Esophagus muscularis mucosa (tissue), 4 donors: ENCODE results near the gene TAP2. TPM values are rescaled to one million over a fixed set of nuclear protein-coding genes. Genes with fewer than 3 reads are reported as not detected.

Source experiments
- DNase-seq: peaks from one replicate; pipeline ENCODE4 v3.0.0-alpha.2; 2017; ENCODE audit errors: extremely low spot score
- H3K27ac ChIP-seq, 4 donors: fragments of 200-600 bp; sonication (generic); replicated peaks in 1 of 4; 1 replicate in 3 of 4; 2 replicates in 1 of 4; pipeline ENCODE4 v1.5.1; 2016 to 2019; ENCODE audit warnings: mild to moderate bottlenecking in 1 of 4
- H3K27me3 ChIP-seq, 4 donors: fragments of 200-600 bp; sonication (generic); one replicate each; pipeline versions ENCODE4 v1.5.1 to v1.6.0; 2016 to 2019
- H3K36me3 ChIP-seq, 4 donors: fragments of 200-600 bp; sonication (generic); one replicate each; pipeline ENCODE4 v1.5.1; 2016 to 2019
- H3K4me1 ChIP-seq, 4 donors: fragments of 200-600 bp; sonication (generic); one replicate each; pipeline ENCODE4 v1.5.1; 2016 to 2019
- H3K4me3 ChIP-seq, 4 donors: fragments of 200-600 bp; sonication (generic); 1 replicate in 2 of 4; 2 replicates in 2 of 4; pipeline ENCODE4 v1.5.1; 2016 to 2019; ENCODE audit warnings: mild to moderate bottlenecking in 4 of 4, moderate library complexity in 1 of 4
- H3K9me3 ChIP-seq, 4 donors: fragments of 200-600 bp; sonication (generic); 1 replicate in 3 of 4; 2 replicates in 1 of 4; pipeline ENCODE4 v1.5.1; 2016 to 2019
- EP300 ChIP-seq: sonication (generic); formaldehyde crosslinking; IDR thresholded peaks from one replicate; pipeline ENCODE4 v1.6.1; 2017; ENCODE audit warnings: antibody characterized with exemption
- POLR2A ChIP-seq: fragments of 450-650 bp; IDR thresholded peaks from one replicate; pipeline ENCODE4 v1.6.1; 2017; ENCODE audit warnings: antibody characterized with exemption, moderate library complexity, mild to moderate bottlenecking, low read depth
- POLR2AphosphoS5 ChIP-seq, 2 donors: sonication (generic); formaldehyde crosslinking; IDR thresholded peaks; one replicate each; pipeline ENCODE4 v1.6.1; 2017; ENCODE audit warnings: antibody characterized with exemption in 2 of 2
- WGBS: methylation state at CpG from one replicate; pipeline ENCODE4 v1.1.5; 2018; 5-methylcytosine and 5-hydroxymethylcytosine counted together
- intact Hi-C: fragments of 100-400 bp; cut with DNase I; formaldehyde crosslinking; loops from one replicate; pipeline ENCODE4 v1.15.1; 2023
- total RNA-seq, 4 donors: library from RNA; depleted of rRNA; stranded (reverse); fragments of >200 nt; gene quantifications; one replicate each; pipeline versions ENCODE4 v1.1.0 to v1.2.1, GENCODE V29; 2016
- TF ChIP-seq, protein P1 (sequence below), 3 experiments: fragments of 200-600 bp in 2 of 3; fragments of 450-650 bp in 1 of 3; sonication (generic) in 2 of 3; IDR thresholded peaks; one replicate each; pipeline ENCODE4 v1.5.1; 2017 to 2019; ENCODE audit warnings: antibody characterized with exemption in 3 of 3, mild to moderate bottlenecking in 2 of 3, moderate library complexity in 1 of 3

TAP2 gene
- total RNA-seq, 4 donors from 2014 or later: 8.6 to 16.3 (median 13.4) TPM

DNA sequence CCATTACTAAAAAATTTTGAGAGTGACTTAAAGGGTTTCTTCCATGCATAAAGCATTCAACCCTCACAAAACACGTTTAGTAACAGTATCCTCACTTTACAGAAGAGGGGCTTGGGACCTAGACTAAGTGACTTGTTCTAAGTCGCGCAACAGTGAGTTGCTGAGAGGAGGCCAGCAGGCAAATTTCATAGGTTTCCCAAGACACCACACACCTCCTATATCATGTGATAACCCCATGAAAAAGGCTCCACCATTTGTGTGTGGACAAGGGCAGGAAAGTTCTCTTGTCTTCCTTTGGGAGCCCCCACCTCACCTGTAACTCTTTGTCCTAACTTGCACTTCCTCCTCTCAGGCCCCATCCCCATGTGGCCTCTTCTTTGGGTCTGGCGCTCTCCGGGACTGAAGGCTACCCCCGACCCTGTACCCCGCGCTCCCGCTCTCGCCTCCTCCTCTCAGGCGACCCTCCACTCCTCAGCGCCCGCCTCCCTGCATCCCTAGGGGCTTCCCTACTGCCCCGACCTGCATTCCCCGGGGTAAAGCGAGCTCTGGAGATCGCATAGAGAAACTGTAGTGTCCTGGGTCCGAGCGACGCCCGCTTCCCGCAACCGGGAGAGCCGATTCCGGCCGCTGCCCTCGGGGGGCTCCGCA lies 4.9 kb upstream of the TAP2 start:
- WGBS: 14% methylated on average over 28 of the region's 28 CpGs
- no peak for DNase-seq
- no peaks in the 10 kb centered on the region for H3K9me3 ChIP-seq
- H3K36me3 ChIP-seq: peaks cover 18 to 58% (median 47%) of the 10 kb centered on the region in 4 donors
- peak overlapping the region; percentile 85 to 93 (median 89) for H3K27ac ChIP-seq
- H3K4me1 ChIP-seq: peaks cover 24 to 57% (median 37%) of the 10 kb centered on the region in 4 donors
- H3K4me3 ChIP-seq: peak overlapping the region; percentile 58 to 87 (median 76)
- H3K27me3 ChIP-seq: no peaks in the 10 kb centered on the region
- intact Hi-C loops: no loop called here
- TF ChIP-seq, protein P1, sequence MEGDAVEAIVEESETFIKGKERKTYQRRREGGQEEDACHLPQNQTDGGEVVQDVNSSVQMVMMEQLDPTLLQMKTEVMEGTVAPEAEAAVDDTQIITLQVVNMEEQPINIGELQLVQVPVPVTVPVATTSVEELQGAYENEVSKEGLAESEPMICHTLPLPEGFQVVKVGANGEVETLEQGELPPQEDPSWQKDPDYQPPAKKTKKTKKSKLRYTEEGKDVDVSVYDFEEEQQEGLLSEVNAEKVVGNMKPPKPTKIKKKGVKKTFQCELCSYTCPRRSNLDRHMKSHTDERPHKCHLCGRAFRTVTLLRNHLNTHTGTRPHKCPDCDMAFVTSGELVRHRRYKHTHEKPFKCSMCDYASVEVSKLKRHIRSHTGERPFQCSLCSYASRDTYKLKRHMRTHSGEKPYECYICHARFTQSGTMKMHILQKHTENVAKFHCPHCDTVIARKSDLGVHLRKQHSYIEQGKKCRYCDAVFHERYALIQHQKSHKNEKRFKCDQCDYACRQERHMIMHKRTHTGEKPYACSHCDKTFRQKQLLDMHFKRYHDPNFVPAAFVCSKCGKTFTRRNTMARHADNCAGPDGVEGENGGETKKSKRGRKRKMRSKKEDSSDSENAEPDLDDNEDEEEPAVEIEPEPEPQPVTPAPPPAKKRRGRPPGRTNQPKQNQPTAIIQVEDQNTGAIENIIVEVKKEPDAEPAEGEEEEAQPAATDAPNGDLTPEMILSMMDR (IDR thresholded peaks at IDR 0.05): no peak
- TF ChIP-seq EP300: no peak
- no peak for TF ChIP-seq POLR2AphosphoS5 (IDR thresholded peaks at IDR 0.05)
- no peak for TF ChIP-seq POLR2A

DNA sequence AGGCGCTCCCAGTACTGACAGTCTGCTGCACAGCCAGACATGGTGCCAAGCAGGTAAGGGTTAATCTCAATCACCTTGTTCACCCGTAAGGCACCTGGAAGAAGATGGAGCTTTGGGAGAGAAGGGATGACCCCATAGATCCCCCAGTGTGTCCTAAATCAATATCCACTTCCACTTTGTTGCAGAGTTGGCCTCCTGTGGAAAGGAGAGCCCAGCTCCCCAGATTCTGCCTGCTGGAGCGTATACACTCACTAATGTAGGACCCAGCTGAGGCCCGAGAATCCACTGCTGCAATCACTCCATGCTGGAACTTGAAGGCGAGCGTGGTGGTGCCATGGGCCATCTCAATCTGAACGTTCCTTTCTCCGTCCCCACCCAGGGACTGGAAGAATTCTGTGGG lies 4.2 kb upstream of the TAP2 start:
- H3K4me1 ChIP-seq: peaks cover 26 to 54% (median 41%) of the 10 kb centered on the region in 4 donors
- 78% methylated on average over 8 of the region's 8 CpGs for WGBS
- H3K4me3 ChIP-seq: peak overlapping the region in 2 of 4 donors; percentile 66 to 86
- peak; percentile 75 for DNase-seq
- H3K9me3 ChIP-seq: no peaks in the 10 kb centered on the region
- intact Hi-C loops: no loop called here
- H3K27ac ChIP-seq: peak overlapping the region; percentile 85 to 93 (median 89)
- H3K27me3 ChIP-seq: no peaks in the 10 kb centered on the region
- H3K36me3 ChIP-seq: peaks cover 15 to 51% (median 39%) of the 10 kb centered on the region in 4 donors
- no peak for TF ChIP-seq EP300
- TF ChIP-seq, protein P1 (IDR thresholded peaks at IDR 0.05): no peak
- TF ChIP-seq POLR2A: no peak
- TF ChIP-seq POLR2AphosphoS5 (IDR thresholded peaks at IDR 0.05): no peak

DNA sequence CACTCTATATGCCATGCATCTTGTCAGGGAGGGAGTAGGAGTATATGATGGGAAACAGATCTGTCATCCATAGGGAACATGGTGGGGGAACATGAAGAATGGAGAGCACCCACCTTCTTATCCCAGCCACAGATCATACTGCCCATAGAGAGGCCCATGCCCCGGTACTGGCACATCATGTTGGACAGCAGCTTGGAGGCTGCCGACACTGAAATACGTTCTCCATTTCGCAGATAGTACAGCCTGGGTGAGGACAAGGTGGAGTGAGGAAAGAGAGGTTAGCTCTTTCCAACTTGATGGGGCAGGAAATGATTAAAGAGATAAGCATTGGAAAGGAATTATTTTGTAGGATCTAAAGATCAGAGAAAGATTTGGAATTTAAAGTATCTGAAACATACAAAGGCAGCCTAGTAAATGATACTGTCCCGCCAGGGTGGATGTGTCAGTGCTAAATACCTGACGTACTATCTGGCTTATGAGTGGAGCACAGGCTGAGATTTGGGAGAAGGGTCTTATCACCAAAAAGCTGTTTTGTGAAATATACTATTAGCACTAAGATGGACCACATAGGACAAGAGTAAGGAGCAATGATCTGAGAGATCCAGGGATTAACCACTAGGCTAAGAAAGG lies 3.6 kb upstream of the TAP2 start:
- H3K27me3 ChIP-seq: no peaks in the 10 kb centered on the region
- no peak overlapping the region for H3K4me3 ChIP-seq
- peak overlapping the region in 2 of 4 donors; percentile 85 to 86 for H3K27ac ChIP-seq
- DNase-seq: peak; percentile 53
- intact Hi-C loops: no loop called here
- peaks cover 30 to 55% (median 46%) of the 10 kb centered on the region in 4 donors for H3K4me1 ChIP-seq
- H3K9me3 ChIP-seq: no peaks in the 10 kb centered on the region
- 93% methylated on average over 6 of the region's 6 CpGs for WGBS
- TF ChIP-seq POLR2AphosphoS5 (IDR thresholded peaks at IDR 0.05) (no peak), EP300 (no peak), POLR2A (no peak)
- TF ChIP-seq, protein P1 (IDR thresholded peaks at IDR 0.05): no peak
- peaks cover 9 to 45% (median 33%) of the 10 kb centered on the region in 4 donors for H3K36me3 ChIP-seq

DNA sequence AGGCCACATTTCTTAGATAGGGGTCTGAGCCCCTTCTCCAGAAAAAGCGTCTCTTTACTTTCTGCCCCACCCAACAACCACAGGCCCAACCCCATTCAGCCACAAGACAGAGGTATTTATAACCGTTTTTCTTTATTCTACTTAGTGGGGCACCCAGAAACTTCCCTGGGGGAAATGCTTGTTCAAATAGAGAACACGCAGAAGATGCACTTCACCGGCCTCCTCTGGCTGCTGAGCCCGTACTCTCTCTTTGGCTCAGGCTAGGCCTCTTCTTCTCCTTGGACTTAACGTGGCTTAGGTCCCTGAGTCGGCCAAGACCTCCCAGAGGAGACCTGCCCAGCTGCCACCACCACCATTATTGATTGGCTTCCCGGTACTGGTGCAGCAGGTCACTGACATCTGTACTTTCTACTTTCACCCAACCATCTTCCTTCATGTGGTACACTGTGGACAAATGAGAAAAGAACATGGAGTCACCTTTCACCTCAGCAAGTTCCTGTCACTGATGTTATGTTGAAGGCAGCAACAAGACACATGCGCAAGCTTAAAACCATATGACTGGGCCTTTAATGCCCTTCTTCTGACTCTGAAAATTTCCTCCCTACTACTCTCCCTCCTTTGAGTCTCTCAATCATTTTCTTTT lies 2.2 kb upstream of the TAP2 start:
- Histone ChIP-seq H3K27ac (peak overlapping the region in 2 of 4 donors; percentile 5 to 86), H3K9me3 (no peaks in the 10 kb centered on the region), H3K36me3 (peaks cover 0 to 39% (median 25%) of the 10 kb centered on the region in 4 donors), H3K4me3 (no peak overlapping the region), H3K27me3 (no peaks in the 10 kb centered on the region), H3K4me1 (peaks cover 30 to 59% (median 41%) of the 10 kb centered on the region in 4 donors)
- WGBS: 87% methylated on average over 9 of the region's 9 CpGs
- TF ChIP-seq EP300: no peak
- no peak for TF ChIP-seq POLR2AphosphoS5 (IDR thresholded peaks at IDR 0.05)
- TF ChIP-seq, protein P1 (IDR thresholded peaks at IDR 0.05): no peak
- no peak for TF ChIP-seq POLR2A
- intact Hi-C loops: no loop called here
- peak; percentile 70 for DNase-seq
